ENCODE data around the gene ROBO1.

Gene ROBO1

GRCh38 chr3:79146024-79146423 lies 621.8 kb downstream of the ROBO1 start:
- DNase-seq = no peak

DNA sequence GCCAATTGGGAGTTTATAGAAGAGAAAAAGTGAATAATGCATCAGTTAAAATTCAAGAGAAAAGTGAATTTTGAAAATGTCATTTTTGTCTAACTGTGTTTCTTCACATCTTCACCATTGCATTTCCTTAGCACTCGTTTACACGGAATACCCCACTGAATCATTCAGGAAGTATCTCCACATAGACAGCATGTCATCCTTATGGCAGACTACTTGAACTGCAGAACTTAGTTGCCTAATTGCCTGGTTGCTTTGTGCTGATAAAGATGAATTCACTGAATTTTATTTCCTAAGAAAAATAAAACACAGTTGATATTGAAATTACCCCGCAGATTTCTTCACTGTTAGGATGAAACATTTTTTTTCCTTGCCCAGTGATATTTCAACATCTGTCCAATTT lies 627.1 kb downstream of the ROBO1 start:
- no peak for DNase-seq

GRCh38 chr3:79139395-79140068 lies 628.3 kb downstream of the ROBO1 start:
- no peak for DNase-seq

DNA sequence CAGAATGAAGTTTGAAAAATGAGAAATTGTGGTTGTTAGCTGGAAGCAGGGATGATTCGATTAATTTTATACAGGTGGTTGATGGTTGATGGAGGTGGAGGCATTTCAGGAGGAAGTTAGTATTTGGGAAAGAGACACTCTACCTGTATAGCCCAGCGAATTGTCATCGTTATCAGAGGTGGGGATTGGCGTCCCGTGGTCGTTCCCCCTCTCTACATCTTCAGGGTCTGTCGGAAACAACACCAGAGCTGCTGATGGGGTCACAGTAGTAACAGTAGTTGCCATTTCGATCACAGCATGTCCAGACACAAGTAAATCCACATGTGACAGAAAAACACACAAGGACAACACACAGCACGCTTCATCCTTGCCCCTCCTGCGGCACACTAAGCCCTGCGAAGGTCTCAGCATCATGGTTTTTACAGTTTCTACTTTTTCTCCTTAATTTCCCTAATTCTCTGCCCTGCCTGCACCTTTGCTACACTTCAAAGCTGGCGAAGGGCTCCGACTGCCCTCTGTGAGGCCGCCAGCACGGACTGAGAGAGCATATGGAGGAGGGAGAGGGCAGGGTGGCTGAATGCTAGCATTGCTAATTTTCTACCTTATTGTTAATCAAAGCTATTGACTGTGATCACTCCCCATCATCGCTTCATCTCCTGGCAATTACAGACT lies 642.3 kb downstream of the ROBO1 start:
- DNase-seq = no peak

DNA sequence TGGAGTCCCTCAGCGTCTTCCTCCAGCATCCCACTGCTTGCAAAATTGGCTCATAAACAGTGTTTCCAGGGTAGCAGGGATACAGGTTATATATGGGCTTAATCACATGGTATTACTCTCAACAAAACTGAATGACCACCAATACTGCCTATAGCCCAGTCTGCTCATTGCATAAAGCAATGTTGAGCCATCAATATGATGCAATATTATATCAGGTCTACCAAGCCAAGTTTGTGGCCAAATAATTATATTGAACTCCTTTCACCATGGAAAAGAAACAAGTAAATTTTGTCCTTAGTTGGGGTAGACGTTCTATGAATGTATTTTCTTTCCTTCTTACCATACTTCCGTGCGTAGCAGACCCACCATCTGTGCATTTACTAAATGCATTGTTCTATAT lies 652.3 kb downstream of the ROBO1 start:
- DNase-seq = no peak

GRCh38 chr3:79113876-79114275 lies 653.9 kb downstream of the ROBO1 start:
- no peak for DNase-seq

GRCh38 chr3:79111375-79112052 lies 656.3 kb downstream of the ROBO1 start:
- DNase-seq = no peak

- no peak for DNase-seq
These were observed 658.0 kb downstream of the ROBO1 start for GRCh38 chr3:79109754-79110153.

DNA sequence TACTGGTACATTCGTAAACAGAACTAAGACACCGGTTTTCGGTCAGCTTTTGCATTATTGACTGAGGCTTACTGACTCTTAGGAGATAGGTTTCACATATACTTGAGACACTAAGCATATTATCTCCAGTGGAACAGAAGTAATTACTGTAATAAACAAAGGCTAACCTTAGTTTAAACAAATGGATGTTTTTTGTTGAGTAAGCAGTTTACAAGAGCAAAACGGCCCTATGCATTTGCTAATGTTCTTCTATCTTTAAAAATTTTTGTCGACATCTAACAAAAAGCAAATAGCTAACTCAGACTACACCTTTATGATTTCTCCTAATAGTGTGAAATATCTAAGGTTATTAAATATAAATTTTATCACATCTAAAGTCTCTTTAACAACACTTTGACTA lies 664.5 kb downstream of the ROBO1 start:
- no peak for DNase-seq

DNA sequence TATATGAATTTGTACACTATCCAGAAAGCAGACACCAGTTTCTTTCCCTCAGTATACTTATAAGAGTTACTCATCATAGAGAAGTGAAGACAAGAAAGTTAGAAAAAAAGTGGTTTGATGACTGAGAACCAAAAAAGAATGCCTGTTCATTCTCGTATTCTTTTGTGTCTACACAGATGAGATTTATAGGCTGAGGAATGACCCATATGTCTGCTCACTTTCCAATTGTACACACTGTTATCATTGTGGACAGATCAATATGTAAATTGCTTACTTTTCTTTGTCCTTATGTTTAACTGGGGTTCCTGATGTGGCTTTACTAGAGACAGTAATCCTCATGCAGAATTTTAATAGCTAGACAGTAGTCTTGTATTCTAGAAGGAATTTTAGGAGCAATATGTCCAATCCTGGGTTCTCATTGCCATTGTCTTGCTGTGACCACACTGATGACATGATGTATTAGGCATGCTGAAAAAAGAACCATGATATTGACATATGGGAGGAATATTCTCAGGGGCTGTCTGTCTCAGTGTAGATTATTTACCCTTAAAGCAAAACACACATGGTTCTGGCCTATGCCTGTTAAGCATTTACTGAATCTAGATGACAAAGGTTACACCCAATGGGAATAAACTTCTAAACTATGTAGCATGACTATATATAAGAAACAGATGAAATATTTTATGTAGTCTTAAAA lies 669.7 kb downstream of the ROBO1 start:
- no peak for DNase-seq

DNA sequence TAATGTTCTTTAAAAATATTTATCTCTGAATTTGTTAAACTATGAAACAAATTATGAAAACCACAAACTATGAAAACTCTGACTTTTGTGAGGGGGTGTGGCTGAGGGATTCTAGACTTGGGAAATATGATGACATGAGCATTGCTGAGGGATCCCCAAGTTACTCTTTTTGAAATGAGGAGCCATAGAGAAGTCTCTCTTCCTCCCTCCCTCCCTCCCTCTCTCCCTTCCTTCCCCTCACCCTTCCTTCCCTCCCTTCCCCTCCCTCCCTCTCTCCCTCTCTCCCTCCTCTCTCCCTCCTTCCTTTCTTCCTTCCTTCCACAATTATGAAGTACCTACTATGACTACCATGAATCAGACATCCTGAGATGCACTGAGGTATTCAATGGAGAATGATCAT lies 673.1 kb downstream of the ROBO1 start:
- DNase-seq = no peak

DNA sequence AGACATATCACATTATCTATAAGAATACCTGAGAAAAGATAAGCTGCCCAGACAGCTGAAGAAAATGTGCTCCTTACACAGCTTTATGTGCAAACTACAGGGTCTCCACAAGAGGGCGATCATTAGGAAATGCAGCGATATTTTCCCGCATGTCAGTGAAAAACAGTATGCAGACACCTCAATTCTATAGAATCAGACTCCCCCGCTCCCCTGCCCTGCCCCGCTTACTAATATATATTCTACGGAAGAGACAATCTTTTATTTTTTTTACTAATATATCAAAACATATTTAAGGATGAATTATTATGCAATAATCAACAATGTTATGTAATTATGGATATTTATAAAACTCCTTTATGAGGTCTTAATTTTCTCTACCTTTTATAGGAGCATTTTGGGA lies 681.3 kb downstream of the ROBO1 start:
- peak; percentile 5 for DNase-seq

DNA sequence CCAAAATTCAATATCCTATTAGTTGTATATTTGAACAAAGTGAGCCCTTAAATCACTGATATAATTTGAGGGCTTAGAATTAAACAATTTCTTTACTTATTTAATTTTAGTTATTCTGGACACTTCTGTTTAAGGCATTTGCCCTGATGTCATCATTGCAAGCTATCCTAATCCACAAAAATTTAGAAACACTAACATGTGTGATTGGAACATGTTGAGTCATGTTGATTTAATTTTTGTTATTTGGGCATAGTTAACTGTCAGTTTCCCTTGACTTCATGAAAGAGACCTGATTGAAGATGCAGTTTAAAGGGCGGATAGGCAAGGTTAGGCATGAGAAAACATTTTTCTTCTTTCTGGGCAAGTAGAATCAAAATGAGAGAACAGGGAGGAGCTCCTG lies 682.6 kb downstream of the ROBO1 start:
- no peak for DNase-seq

GRCh38 chr3:79081335-79081734 lies 686.5 kb downstream of the ROBO1 start:
- DNase-seq = no peak

GRCh38 chr3:79074558-79074957 lies 693.2 kb downstream of the ROBO1 start:
- DNase-seq = no peak

DNA sequence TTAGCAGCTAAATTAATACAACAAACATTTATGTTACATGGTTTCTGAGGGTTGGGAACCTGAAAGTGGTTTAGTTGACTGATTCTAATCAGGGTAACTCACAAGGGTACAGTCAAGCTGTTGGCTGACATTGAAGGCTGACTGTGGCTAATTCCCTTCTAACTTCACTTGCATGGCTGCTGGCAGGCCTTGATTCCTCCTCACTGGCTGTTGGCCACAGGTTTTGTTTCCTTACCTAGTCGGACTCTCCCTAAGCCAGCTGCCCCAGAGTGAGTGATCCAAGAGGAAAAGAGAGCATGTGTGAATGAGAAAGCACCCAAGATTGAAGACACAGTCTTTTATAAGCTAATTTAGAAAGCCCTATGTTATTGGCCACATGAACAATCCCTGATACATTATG lies 700.1 kb downstream of the ROBO1 start:
- DNase-seq = no peak

GRCh38 chr3:79066481-79066880 lies 701.3 kb downstream of the ROBO1 start:
- DNase-seq = no peak

DNA sequence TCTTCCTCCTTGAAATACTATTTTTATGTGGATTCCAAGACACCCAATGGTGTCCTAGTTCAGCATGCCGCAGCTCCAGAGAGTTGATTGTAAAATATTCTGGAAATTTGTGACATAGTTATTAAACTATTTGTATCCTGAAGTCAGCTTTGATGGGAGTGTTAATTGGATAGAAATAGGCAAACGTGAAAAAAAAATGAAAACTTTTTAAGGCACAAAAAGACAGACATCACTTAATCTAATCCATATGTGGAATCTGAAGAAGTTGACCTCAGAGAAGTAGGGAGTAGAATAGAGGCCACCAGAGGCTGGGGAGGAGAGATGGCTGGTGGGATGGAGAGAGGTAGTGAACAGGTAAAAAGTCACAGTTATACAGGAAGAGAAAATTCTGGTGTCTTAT lies 704.2 kb downstream of the ROBO1 start:
- DNase-seq = no peak

- no peak for DNase-seq
These were observed 710.0 kb downstream of the ROBO1 start for GRCh38 chr3:79057756-79058155.

GRCh38 chr3:79056498-79056897 lies 711.3 kb downstream of the ROBO1 start:
- DNase-seq = no peak

GRCh38 chr3:79052054-79052681 lies 715.6 kb downstream of the ROBO1 start:
- no peak for DNase-seq

- DNase-seq = no peak
These were observed 720.2 kb downstream of the ROBO1 start for GRCh38 chr3:79047581-79047980.

- no peak for DNase-seq
These were observed 726.2 kb downstream of the ROBO1 start for GRCh38 chr3:79041621-79042020.

Measured in NCI-H1092 (cell line).